Type B pancreatic cell (in vitro differentiated cells): ENCODE results near the gene COX20. TPM values are rescaled to one million over a fixed set of nuclear protein-coding genes. Genes with fewer than 3 reads are reported as not detected.
A peak's percentile ranks its signal among the peaks of the same experiment; 100 is the strongest.
"Not testable (repeated sequence)": the region's sequence is repeated elsewhere in the genome, so short reads cannot be mapped to it uniquely, and the experiment has no call there.

Source experiments
- DNase-seq: peaks from one replicate; pipeline ENCODE4 v3.0.0; 2021; ENCODE audit warnings: mixed read lengths; ENCODE audit not compliant: unreplicated experiment; ENCODE audit errors: extremely low spot score
- H3K27ac Mint-ChIP-seq: 2 replicates; pipeline ENCODE4 v1.8.0; 2021; ENCODE audit warnings: mild to moderate bottlenecking, mixed read lengths
- H3K27me3 Mint-ChIP-seq: 2 replicates; pipeline ENCODE4 v1.8.0; 2021; ENCODE audit warnings: mixed read lengths
- H3K36me3 Mint-ChIP-seq: 2 replicates; pipeline ENCODE4 v1.8.0; 2021; ENCODE audit warnings: mixed read lengths
- H3K4me1 Mint-ChIP-seq: one replicate; pipeline ENCODE4 v1.8.0; 2021; ENCODE audit warnings: mixed read lengths; ENCODE audit not compliant: unreplicated experiment
- H3K4me3 Mint-ChIP-seq: 2 replicates; pipeline ENCODE4 v1.8.0; 2021; ENCODE audit warnings: mild to moderate bottlenecking, mixed read lengths
- H3K9me3 Mint-ChIP-seq: 2 replicates; pipeline ENCODE4 v1.8.0; 2021; ENCODE audit warnings: mixed read lengths
- CTCF ChIP-seq: fragments of 200-600 bp; sonication (generic); conservative IDR thresholded peaks from 2 replicates; pipeline ENCODE4 v1.5.0; 2021; ENCODE audit warnings: antibody characterized with exemption, mild to moderate bottlenecking
- total RNA-seq: library from RNA; stranded (reverse); gene quantifications from 2 replicates; pipeline ENCODE4 v1.2.1, GENCODE V29; 2021; ENCODE audit warnings: low replicate concordance

COX20 gene
- total RNA-seq, 1 donor from 2014 or later = 22.7 TPM

DNA sequence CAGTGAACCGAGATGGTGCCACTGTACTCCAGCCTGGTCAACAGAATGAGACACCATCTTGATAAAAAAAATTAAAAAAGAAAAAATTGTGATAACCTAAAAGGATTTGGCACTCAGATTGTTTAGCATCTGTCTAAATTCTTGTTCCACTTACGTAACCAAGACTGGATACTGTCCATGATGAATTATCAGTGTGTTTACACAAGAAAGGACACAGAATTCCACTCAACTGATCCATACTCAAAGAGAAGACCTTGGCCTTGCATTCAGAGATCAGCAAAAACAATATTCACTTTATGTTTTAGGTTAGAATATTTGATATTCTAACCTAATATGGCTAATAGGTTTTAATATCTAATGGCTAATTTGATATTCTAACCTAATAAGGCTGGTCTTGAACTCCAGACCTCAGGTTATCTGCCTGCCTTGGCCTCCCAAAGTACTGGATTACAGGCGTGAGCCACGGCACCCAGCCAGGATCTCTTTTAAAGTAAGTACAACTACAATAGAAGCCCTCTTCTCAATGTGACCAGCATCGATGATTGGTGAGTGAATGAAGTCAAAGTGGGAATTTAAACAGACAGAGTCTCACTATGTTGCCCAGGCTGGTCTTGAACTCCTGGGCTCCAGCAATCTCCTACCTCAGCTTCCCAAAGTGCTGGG is 43.1 kb upstream of the COX20 start:
- Mint-ChIP-seq H3K9me3 (no peaks in the 10 kb centered on the region), H3K4me1 (no peaks in the 10 kb centered on the region), H3K27ac (no peak overlapping the region), H3K4me3 (no peak overlapping the region), H3K27me3 (peaks cover 6% of the 10 kb centered on the region), H3K36me3 (no peaks in the 10 kb centered on the region)
- DNase-seq = no peak
- TF ChIP-seq CTCF = no peak

DNA sequence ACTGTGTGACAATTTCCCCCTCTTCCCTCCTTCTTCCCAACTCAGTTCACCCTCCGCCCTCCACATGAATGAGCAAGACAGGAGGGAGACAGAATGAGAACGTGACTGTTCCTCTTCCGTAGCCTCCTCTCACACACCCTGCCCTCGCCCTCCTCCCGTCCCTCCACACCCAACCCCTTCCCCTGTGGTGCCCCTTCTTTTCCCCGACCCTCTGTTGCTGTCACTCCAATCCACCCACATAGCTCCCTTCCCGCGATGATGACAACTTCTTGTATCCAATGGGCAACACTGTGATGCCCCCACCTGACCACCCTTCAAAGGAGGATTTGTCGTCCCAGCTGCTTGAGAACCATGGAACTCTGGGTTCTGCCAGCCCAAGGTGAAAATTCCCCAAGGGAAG is 41.4 kb upstream of the COX20 start:
- no peaks in the 10 kb centered on the region for H3K36me3 Mint-ChIP-seq
- H3K9me3 Mint-ChIP-seq = no peaks in the 10 kb centered on the region
- peaks cover 6% of the 10 kb centered on the region for H3K27me3 Mint-ChIP-seq
- H3K27ac Mint-ChIP-seq = no peak overlapping the region
- H3K4me3 Mint-ChIP-seq = no peak overlapping the region
- no peaks in the 10 kb centered on the region for H3K4me1 Mint-ChIP-seq
- TF ChIP-seq CTCF = no peak
- no peak for DNase-seq

- not testable (repeated sequence) for H3K27me3 Mint-ChIP-seq, H3K9me3 Mint-ChIP-seq, H3K36me3 Mint-ChIP-seq
Observed at GRCh38 chr1:244794516-244794915, 40.9 kb upstream of the COX20 start.

GRCh38 chr1:244796719-244797406 is 38.6 kb upstream of the COX20 start:
- no peak overlapping the region for H3K27ac Mint-ChIP-seq
- H3K4me3 Mint-ChIP-seq = no peak overlapping the region
- TF ChIP-seq CTCF = peak; percentile 95
- H3K36me3 Mint-ChIP-seq = no peaks in the 10 kb centered on the region
- H3K27me3 Mint-ChIP-seq = no peaks in the 10 kb centered on the region
- H3K4me1 Mint-ChIP-seq = no peaks in the 10 kb centered on the region
- H3K9me3 Mint-ChIP-seq = no peaks in the 10 kb centered on the region
- no peak for DNase-seq

More at GRCh38 chr1:244794516-244794915, 40.9 kb upstream of the COX20 start:
- not testable (repeated sequence) for DNase-seq, H3K27ac Mint-ChIP-seq, H3K4me3 Mint-ChIP-seq, H3K4me1 Mint-ChIP-seq

GRCh38 chr1:244800821-244801220 is 34.6 kb upstream of the COX20 start:
- Mint-ChIP-seq H3K4me3 (no peak overlapping the region), H3K27ac (no peak overlapping the region), H3K27me3 (no peaks in the 10 kb centered on the region)

More at GRCh38 chr1:244800821-244801220, 34.6 kb upstream of the COX20 start:
- no peak for TF ChIP-seq CTCF
- no peak for DNase-seq
- Mint-ChIP-seq H3K4me1 (no peaks in the 10 kb centered on the region), H3K36me3 (no peaks in the 10 kb centered on the region), H3K9me3 (no peaks in the 10 kb centered on the region)
